ENCODE measurements around the gene ASS1. TPM values are rescaled to one million over a fixed set of nuclear protein-coding genes. Genes with fewer than 3 reads are reported as not detected.

ASS1 gene
- total and polyA plus RNA-seq, 2 of the 13 experiments (the other 11 are each of a cell fraction or from before 2014, with no cell fraction given) = 77.6 to 122 TPM

DNA sequence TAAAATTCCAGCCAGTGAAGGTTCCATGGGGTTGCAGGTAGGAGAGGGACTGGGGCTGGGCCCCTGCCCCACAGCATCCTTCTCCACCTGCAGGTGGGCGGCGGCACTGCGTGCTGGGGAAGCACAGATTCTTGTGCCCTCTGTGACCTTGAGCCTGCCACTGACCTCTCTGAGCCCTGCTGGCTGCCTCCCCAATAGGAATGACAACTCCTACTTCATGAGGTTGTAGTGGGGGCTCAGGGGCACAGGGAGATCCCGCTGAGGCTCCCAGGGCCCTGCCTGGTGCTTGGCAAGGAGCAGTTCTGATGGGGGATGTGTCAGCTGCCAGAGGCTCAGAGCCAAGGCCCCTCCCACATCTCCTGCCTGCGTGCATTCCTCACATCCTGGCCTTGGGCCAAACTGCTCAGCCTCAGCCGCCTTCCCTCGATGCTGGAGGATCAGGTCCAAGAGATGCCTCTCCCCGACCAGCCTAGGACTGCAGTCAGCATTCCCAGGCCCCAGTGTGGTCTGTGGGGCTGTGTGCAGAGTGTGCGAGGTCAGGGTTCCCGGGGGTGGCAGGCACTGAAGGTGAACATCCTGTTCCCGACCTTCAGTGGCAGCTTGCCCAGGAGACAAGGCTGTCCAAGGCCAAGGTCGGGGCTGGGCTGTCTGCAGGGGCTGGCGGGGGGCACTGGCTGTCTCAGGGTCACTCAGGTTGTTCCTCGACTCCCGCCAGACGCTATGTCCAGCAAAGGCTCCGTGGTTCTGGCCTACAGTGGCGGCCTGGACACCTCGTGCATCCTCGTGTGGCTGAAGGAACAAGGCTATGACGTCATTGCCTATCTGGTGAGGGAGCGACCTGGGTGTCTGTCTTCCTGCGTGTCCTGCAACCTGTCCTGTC is 7.0 kb downstream of the ASS1 start (continued):
- TF ChIP-seq, protein P1, sequence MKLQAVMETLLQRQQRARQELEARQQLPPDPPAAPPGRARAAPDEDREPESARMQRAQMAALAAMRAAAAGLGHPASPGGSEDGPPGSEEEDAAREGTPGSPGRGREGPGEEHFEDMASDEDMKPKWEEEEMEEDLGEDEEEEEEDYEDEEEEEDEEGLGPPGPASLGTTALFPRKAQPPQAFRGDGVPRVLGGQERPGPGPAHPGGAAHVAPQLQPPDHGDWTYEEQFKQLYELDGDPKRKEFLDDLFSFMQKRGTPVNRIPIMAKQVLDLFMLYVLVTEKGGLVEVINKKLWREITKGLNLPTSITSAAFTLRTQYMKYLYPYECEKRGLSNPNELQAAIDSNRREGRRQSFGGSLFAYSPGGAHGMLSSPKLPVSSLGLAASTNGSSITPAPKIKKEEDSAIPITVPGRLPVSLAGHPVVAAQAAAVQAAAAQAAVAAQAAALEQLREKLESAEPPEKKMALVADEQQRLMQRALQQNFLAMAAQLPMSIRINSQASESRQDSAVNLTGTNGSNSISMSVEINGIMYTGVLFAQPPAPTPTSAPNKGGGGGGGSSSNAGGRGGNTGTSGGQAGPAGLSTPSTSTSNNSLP (IDR thresholded peaks at IDR 0.05; ENCODE audit: low read depth, low read length) = no peak
- TF ChIP-seq HDAC1 (CRISPR knock-in tag; IDR thresholded peaks at IDR 0.05) (no peak), KLF6 (CRISPR knock-in tag; IDR thresholded peaks at IDR 0.05) (no peak), AGO1 (IDR thresholded peaks at IDR 0.05; ENCODE audit: low read depth, low read length, poor library complexity, severe bottlenecking) (no peak), HCFC1 (IDR thresholded peaks at IDR 0.05; ENCODE audit: low read depth, low read length) (no peak), MAFG (CRISPR knock-in tag; IDR thresholded peaks at IDR 0.05) (no peak), PITX1 (CRISPR knock-in tag; IDR thresholded peaks at IDR 0.05) (no peak; the same call in 1 of the 2 replicates), JUNB (CRISPR knock-in tag; IDR thresholded peaks at IDR 0.05; ENCODE audit: borderline replicate concordance) (no peak), CREB1 (IDR thresholded peaks at IDR 0.05) (peak; percentile 96), CREB1 (CRISPR knock-in tag; IDR thresholded peaks at IDR 0.05) (no peak), XRCC5 (optimal IDR thresholded peaks at IDR 0.05; ENCODE audit: low read length) (no peak), SSRP1 (CRISPR knock-in tag; IDR thresholded peaks at IDR 0.05) (no peak)
- TF ChIP-seq, protein P2, sequence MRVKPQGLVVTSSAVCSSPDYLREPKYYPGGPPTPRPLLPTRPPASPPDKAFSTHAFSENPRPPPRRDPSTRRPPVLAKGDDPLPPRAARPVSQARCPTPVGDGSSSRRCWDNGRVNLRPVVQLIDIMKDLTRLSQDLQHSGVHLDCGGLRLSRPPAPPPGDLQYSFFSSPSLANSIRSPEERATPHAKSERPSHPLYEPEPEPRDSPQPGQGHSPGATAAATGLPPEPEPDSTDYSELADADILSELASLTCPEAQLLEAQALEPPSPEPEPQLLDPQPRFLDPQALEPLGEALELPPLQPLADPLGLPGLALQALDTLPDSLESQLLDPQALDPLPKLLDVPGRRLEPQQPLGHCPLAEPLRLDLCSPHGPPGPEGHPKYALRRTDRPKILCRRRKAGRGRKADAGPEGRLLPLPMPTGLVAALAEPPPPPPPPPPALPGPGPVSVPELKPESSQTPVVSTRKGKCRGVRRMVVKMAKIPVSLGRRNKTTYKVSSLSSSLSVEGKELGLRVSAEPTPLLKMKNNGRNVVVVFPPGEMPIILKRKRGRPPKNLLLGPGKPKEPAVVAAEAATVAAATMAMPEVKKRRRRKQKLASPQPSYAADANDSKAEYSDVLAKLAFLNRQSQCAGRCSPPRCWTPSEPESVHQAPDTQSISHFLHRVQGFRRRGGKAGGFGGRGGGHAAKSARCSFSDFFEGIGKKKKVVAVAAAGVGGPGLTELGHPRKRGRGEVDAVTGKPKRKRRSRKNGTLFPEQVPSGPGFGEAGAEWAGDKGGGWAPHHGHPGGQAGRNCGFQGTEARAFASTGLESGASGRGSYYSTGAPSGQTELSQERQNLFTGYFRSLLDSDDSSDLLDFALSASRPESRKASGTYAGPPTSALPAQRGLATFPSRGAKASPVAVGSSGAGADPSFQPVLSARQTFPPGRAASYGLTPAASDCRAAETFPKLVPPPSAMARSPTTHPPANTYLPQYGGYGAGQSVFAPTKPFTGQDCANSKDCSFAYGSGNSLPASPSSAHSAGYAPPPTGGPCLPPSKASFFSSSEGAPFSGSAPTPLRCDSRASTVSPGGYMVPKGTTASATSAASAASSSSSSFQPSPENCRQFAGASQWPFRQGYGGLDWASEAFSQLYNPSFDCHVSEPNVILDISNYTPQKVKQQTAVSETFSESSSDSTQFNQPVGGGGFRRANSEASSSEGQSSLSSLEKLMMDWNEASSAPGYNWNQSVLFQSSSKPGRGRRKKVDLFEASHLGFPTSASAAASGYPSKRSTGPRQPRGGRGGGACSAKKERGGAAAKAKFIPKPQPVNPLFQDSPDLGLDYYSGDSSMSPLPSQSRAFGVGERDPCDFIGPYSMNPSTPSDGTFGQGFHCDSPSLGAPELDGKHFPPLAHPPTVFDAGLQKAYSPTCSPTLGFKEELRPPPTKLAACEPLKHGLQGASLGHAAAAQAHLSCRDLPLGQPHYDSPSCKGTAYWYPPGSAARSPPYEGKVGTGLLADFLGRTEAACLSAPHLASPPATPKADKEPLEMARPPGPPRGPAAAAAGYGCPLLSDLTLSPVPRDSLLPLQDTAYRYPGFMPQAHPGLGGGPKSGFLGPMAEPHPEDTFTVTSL (CRISPR knock-in tag; IDR thresholded peaks at IDR 0.05; ENCODE audit: borderline replicate concordance) = no peak
- TF ChIP-seq, protein P3, sequence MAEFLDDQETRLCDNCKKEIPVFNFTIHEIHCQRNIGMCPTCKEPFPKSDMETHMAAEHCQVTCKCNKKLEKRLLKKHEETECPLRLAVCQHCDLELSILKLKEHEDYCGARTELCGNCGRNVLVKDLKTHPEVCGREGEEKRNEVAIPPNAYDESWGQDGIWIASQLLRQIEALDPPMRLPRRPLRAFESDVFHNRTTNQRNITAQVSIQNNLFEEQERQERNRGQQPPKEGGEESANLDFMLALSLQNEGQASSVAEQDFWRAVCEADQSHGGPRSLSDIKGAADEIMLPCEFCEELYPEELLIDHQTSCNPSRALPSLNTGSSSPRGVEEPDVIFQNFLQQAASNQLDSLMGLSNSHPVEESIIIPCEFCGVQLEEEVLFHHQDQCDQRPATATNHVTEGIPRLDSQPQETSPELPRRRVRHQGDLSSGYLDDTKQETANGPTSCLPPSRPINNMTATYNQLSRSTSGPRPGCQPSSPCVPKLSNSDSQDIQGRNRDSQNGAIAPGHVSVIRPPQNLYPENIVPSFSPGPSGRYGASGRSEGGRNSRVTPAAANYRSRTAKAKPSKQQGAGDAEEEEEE (CRISPR knock-in tag; IDR thresholded peaks at IDR 0.05; ENCODE audit: borderline replicate concordance) = no peak
- TF ChIP-seq, protein P4, sequence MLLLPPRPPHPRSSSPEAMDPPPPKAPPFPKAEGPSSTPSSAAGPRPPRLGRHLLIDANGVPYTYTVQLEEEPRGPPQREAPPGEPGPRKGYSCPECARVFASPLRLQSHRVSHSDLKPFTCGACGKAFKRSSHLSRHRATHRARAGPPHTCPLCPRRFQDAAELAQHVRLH (CRISPR knock-in tag; IDR thresholded peaks at IDR 0.05; ENCODE audit: borderline replicate concordance, low read depth) = no peak
- TF ChIP-seq, protein P5, sequence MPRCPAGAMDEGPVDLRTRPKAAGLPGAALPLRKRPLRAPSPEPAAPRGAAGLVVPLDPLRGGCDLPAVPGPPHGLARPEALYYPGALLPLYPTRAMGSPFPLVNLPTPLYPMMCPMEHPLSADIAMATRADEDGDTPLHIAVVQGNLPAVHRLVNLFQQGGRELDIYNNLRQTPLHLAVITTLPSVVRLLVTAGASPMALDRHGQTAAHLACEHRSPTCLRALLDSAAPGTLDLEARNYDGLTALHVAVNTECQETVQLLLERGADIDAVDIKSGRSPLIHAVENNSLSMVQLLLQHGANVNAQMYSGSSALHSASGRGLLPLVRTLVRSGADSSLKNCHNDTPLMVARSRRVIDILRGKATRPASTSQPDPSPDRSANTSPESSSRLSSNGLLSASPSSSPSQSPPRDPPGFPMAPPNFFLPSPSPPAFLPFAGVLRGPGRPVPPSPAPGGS (CRISPR knock-in tag; IDR thresholded peaks at IDR 0.05) = peak; percentile 43; the same call in 1 of the 2 replicates
- TF ChIP-seq, protein P6, sequence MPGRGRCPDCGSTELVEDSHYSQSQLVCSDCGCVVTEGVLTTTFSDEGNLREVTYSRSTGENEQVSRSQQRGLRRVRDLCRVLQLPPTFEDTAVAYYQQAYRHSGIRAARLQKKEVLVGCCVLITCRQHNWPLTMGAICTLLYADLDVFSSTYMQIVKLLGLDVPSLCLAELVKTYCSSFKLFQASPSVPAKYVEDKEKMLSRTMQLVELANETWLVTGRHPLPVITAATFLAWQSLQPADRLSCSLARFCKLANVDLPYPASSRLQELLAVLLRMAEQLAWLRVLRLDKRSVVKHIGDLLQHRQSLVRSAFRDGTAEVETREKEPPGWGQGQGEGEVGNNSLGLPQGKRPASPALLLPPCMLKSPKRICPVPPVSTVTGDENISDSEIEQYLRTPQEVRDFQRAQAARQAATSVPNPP (CRISPR knock-in tag; IDR thresholded peaks at IDR 0.05) = no peak

Measured in HepG2 (cell line).